Karpas-422 (cell line): ENCODE results near the gene MAP3K7. TPM values are rescaled to one million over a fixed set of nuclear protein-coding genes. Genes with fewer than 3 reads are reported as not detected.

Source experiments
- DNase-seq: peaks from one replicate; pipeline ENCODE4 v3.0.0-alpha.2; 2015
- H2AFZ ChIP-seq: fragments of 200-600 bp; sonication (generic); 2 replicates; pipeline ENCODE4 v1.6.1; 2014; ENCODE audit warnings: antibody characterized with exemption, low read length, mixed read lengths
- H3K27ac ChIP-seq: fragments of 200-600 bp; sonication (generic); 2 replicates; pipeline ENCODE4 v1.5.1; 2014; ENCODE audit warnings: mild to moderate bottlenecking, low read length, moderate library complexity
- H3K27me3 ChIP-seq: fragments of 200-600 bp; sonication (generic); 2 replicates; pipeline ENCODE4 v1.6.1; 2014; ENCODE audit warnings: low read length, mixed read lengths
- H3K36me3 ChIP-seq: fragments of 200-600 bp; sonication (generic); 2 replicates; pipeline ENCODE4 v1.6.1; 2014; ENCODE audit warnings: low read length, mixed read lengths; ENCODE audit not compliant: insufficient read depth
- H3K4me1 ChIP-seq: fragments of 200-600 bp; sonication (generic); 2 replicates; pipeline ENCODE4 v1.6.1; 2014; ENCODE audit warnings: mild to moderate bottlenecking, low read length, mixed read lengths
- H3K4me2 ChIP-seq: fragments of 200-600 bp; sonication (generic); 2 replicates; pipeline ENCODE4 v1.6.1; 2014; ENCODE audit warnings: low read length, low read depth, mild to moderate bottlenecking; ENCODE audit not compliant: poor library complexity, severe bottlenecking
- H3K4me3 ChIP-seq: fragments of 200-600 bp; sonication (generic); 2 replicates; pipeline ENCODE4 v1.5.1; 2014; ENCODE audit warnings: mild to moderate bottlenecking, antibody characterized with exemption, low read length, mixed read lengths
- H3K79me2 ChIP-seq: fragments of 200-600 bp; sonication (generic); 2 replicates; pipeline ENCODE4 v1.6.1; 2014; ENCODE audit warnings: mild to moderate bottlenecking, low read length, mixed read lengths
- H3K9ac ChIP-seq: fragments of 200-600 bp; sonication (generic); 2 replicates; pipeline ENCODE4 v1.6.0; 2014; ENCODE audit warnings: low read length
- H3K9me2 ChIP-seq: fragments of 200-600 bp; sonication (generic), shearing (Covaris generic); replicated peaks from 2 replicates; pipeline ENCODE4 v1.6.0; 2014; ENCODE audit warnings: mild to moderate bottlenecking, low read length, moderate library complexity; ENCODE audit not compliant: insufficient read depth
- H3K9me3 ChIP-seq: fragments of 300-700, 200-600 bp; sonication (generic); 2 replicates; pipeline ENCODE4 v1.6.1; 2014; ENCODE audit warnings: low read length, mixed read lengths
- H4K20me1 ChIP-seq: fragments of 200-600 bp; sonication (generic); 2 replicates; pipeline ENCODE4 v1.6.1; 2014; ENCODE audit warnings: mild to moderate bottlenecking, antibody characterized with exemption, low read length, low read depth; ENCODE audit not compliant: insufficient read depth
- total RNA-seq: library from RNA; depleted of rRNA; stranded (reverse); fragments of >200 nt; shearing (Covaris generic); gene quantifications from 2 replicates; pipeline ENCODE4 v1.2.3, GENCODE V29; 2014; ENCODE audit warnings: low replicate concordance

Gene MAP3K7
- total RNA-seq, 1 experiment from 2014 or later, result 91.9 TPM

DNA sequence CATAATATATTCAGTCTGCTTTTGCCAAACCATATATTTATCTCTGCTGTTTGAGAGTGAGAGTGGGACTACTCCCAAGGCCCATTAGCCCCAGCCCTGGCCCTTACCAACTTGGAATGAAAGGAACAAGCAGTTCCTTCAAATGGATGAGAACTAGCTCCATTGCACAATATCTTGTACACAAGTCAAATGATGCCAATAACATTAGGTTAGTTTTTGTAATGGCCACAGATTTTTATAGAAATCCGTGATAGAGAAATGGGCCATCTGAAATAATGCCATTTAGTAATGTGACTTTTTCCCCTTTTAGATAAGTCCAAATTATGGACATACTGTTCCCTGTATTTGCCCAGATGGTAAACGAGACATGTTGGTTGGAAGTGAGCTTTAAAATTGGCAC, 117.0 kb downstream of the MAP3K7 start:
- H3K9me3 ChIP-seq, result no peaks in the 10 kb centered on the region
- H2AFZ ChIP-seq, result no peak overlapping the region
- no peaks in the 10 kb centered on the region for H3K79me2 ChIP-seq
- no peaks in the 10 kb centered on the region for H4K20me1 ChIP-seq
- no peaks in the 10 kb centered on the region for H3K4me1 ChIP-seq
- no peaks in the 10 kb centered on the region for H3K36me3 ChIP-seq
- H3K9ac ChIP-seq, result no peak overlapping the region
- no peak for DNase-seq
- H3K9me2 ChIP-seq, result no peaks in the 10 kb centered on the region
- no peak overlapping the region for H3K4me3 ChIP-seq
- H3K4me2 ChIP-seq, result no peak overlapping the region
- H3K27me3 ChIP-seq, result no peaks in the 10 kb centered on the region
- no peak overlapping the region for H3K27ac ChIP-seq

DNA sequence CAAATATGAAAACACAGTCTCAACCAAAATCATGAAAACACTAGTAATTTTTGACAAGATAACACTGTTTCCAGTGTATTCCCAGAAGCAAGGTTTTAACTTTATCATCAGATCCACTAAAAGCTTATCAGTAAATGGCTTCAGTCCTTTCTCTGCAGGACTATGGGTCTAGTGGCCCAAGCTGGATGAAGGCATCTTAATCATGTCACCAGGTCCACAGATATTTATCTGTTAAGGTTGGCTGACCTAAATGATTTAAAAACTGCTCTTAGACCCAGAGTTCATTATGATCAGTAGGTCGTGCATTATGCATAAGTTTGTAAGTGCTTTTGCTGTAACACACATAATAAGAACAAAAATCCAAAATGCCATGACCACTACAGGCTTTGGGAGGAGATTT, 118.0 kb downstream of the MAP3K7 start:
- no peak for DNase-seq
- H3K36me3 ChIP-seq, result no peaks in the 10 kb centered on the region
- H3K9me2 ChIP-seq, result no peaks in the 10 kb centered on the region
- H3K4me1 ChIP-seq, result no peaks in the 10 kb centered on the region
- H3K79me2 ChIP-seq, result no peaks in the 10 kb centered on the region
- no peaks in the 10 kb centered on the region for H3K27me3 ChIP-seq
- H3K4me2 ChIP-seq, result no peak overlapping the region
- H3K4me3 ChIP-seq, result no peak overlapping the region
- no peaks in the 10 kb centered on the region for H4K20me1 ChIP-seq
- no peaks in the 10 kb centered on the region for H3K9me3 ChIP-seq
- H2AFZ ChIP-seq, result no peak overlapping the region
- no peak overlapping the region for H3K9ac ChIP-seq
- H3K27ac ChIP-seq, result no peak overlapping the region

DNA sequence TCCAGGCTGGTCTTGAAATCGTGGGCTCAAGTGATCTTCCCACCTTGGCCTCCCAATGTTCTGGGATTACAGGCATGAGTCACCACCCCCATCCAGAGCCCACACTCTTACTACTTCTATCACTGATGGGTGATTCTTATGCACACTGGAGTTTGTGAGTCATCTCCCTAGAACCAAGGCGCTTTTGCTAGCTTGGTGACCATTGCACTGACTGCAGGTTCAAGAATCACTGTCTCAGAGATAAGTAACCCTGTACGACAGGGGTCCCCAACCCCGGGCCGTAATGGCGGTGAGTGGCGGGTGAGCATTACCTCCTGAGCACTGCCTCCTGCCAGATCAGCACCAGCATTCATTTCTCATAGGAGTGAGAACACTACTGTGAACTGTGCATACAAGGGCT, 118.8 kb downstream of the MAP3K7 start:
- Histone ChIP-seq H3K79me2 (no peaks in the 10 kb centered on the region), H3K4me3 (no peak overlapping the region), H2AFZ (no peak overlapping the region), H3K9me2 (no peaks in the 10 kb centered on the region), H3K27me3 (no peaks in the 10 kb centered on the region), H3K4me1 (no peaks in the 10 kb centered on the region), H3K27ac (no peak overlapping the region), H3K9ac (no peak overlapping the region), H3K36me3 (no peaks in the 10 kb centered on the region), H3K9me3 (no peaks in the 10 kb centered on the region), H3K4me2 (no peak overlapping the region), H4K20me1 (no peaks in the 10 kb centered on the region)
- DNase-seq, result no peak

DNA sequence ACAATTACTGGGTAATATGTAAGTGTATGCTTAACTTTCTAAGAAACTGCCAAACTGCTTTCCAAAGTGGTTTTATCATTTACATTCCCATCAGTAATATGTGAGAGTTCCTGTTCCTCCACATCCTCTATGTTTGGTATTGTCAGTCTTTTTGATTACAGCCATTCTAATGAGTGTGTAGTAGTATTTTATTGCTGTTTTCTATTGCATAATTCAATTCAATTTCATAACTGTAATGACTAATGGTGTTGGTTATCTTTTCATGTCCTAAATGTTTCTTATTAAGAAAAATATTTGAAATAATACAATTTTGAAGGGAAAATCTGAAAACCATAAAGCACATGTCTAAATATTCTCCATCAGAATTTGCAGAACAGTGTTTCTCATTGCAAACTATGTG, 119.3 kb downstream of the MAP3K7 start:
- no peaks in the 10 kb centered on the region for H3K4me1 ChIP-seq

DNA sequence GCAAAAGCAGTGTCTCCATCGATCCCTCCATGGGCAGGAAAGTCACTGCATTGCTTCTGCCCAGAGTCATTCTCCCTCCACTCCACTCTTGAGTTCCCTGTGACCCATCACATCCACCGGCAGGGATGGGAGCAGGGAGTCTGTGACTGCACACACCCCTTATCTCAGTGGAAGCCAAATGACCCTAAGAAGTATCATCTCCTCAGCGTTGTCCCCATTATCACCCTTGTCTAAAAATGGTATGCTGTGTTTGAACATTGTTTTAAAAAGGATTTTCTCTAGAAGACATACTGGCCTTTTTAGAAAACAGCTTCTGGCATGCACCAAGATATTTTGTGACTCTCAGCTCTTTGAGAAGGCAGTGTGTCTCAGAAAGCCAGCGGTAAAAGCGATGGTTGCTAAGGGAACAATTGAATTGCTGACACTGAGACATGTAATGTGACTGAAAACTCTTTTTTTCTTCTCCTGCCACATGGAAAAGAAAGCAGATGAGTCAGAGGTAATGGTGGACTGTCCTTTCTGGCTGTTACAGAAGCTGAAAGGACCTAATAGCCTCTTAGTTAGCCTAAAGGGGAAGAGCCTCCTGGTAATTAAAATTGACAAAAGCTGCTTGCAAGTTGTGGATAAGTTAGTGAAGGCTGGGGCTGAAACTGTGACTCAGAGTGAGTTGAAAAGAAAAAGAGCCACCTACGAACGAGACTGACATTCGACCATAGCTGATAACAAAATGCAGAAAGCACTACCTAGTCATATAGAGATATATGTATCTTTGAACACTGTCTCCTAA, 120.5 kb downstream of the MAP3K7 start:
- no peaks in the 10 kb centered on the region for H3K9me3 ChIP-seq
- H3K4me3 ChIP-seq, result no peak overlapping the region
- H3K79me2 ChIP-seq, result no peaks in the 10 kb centered on the region
- no peak overlapping the region for H3K27ac ChIP-seq
- H3K9ac ChIP-seq, result no peak overlapping the region
- no peaks in the 10 kb centered on the region for H3K4me1 ChIP-seq
- H3K27me3 ChIP-seq, result no peaks in the 10 kb centered on the region
- no peak for DNase-seq
- no peaks in the 10 kb centered on the region for H3K9me2 ChIP-seq
- no peaks in the 10 kb centered on the region for H4K20me1 ChIP-seq
- no peaks in the 10 kb centered on the region for H3K36me3 ChIP-seq
- no peak overlapping the region for H2AFZ ChIP-seq
- no peak overlapping the region for H3K4me2 ChIP-seq

More for the DNA sequence above, 119.3 kb downstream of the MAP3K7 start:
- no peaks in the 10 kb centered on the region for H3K79me2 ChIP-seq
- DNase-seq, result no peak
- H4K20me1 ChIP-seq, result no peaks in the 10 kb centered on the region
- H3K9ac ChIP-seq, result no peak overlapping the region
- H3K36me3 ChIP-seq, result no peaks in the 10 kb centered on the region
- no peak overlapping the region for H3K27ac ChIP-seq
- H3K27me3 ChIP-seq, result no peaks in the 10 kb centered on the region
- H3K4me3 ChIP-seq, result no peak overlapping the region
- H3K9me3 ChIP-seq, result no peaks in the 10 kb centered on the region
- no peak overlapping the region for H3K4me2 ChIP-seq
- no peak overlapping the region for H2AFZ ChIP-seq
- no peaks in the 10 kb centered on the region for H3K9me2 ChIP-seq

DNA sequence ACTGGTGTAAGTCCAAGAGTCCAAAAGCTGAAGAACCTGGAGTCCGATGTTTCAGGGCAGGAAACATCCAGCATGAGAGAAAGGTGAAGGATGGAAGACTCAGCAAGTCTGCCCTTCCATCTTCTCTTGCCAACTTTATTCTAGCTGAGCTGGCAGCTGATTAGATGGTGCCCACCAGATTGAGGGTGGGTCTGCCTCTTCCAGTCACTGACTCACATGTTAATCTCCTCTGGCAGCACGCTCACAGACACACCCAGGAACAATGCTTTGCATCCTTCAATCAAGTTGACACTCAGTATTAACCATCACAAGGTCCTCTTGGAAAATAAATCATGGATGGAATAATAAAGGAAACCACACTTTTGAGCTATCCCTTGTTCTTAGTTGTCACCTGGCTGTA, 121.2 kb downstream of the MAP3K7 start:
- Histone ChIP-seq H2AFZ (no peak overlapping the region), H3K4me3 (no peak overlapping the region), H3K79me2 (no peaks in the 10 kb centered on the region), H3K4me1 (no peaks in the 10 kb centered on the region), H4K20me1 (no peaks in the 10 kb centered on the region), H3K9me2 (no peaks in the 10 kb centered on the region), H3K27me3 (no peaks in the 10 kb centered on the region), H3K9me3 (no peaks in the 10 kb centered on the region), H3K27ac (no peak overlapping the region), H3K4me2 (no peak overlapping the region), H3K9ac (no peak overlapping the region), H3K36me3 (no peaks in the 10 kb centered on the region)
- DNase-seq, result no peak

DNA sequence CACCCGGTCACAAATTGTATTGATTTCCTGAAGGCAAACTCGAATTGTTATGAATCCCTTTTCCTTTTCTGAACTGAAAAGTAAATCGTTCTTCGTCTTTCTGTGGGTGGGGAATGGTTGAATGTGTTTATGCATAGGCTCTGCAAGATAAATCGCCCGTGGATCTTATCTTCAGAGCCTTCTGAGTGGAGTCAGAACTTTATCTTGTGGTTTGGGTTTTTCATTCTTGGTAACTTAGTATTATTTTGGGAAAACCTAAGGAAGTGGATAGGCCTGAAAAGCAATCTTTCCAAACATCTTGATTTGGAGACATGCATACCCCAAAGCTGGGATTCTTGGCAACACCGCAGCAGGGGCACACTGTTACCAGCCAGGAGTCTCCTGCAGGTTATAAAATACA, 122.4 kb downstream of the MAP3K7 start:
- no peaks in the 10 kb centered on the region for H3K9me3 ChIP-seq
- H3K9me2 ChIP-seq, result no peaks in the 10 kb centered on the region
- no peak overlapping the region for H3K27ac ChIP-seq
- no peaks in the 10 kb centered on the region for H3K36me3 ChIP-seq
- H3K79me2 ChIP-seq, result no peaks in the 10 kb centered on the region
- H3K4me1 ChIP-seq, result peaks cover under 1% of the 10 kb centered on the region
- H3K4me2 ChIP-seq, result no peak overlapping the region
- H3K4me3 ChIP-seq, result no peak overlapping the region
- no peaks in the 10 kb centered on the region for H3K27me3 ChIP-seq
- H4K20me1 ChIP-seq, result no peaks in the 10 kb centered on the region
- no peak overlapping the region for H2AFZ ChIP-seq
- DNase-seq, result no peak
- no peak overlapping the region for H3K9ac ChIP-seq

DNA sequence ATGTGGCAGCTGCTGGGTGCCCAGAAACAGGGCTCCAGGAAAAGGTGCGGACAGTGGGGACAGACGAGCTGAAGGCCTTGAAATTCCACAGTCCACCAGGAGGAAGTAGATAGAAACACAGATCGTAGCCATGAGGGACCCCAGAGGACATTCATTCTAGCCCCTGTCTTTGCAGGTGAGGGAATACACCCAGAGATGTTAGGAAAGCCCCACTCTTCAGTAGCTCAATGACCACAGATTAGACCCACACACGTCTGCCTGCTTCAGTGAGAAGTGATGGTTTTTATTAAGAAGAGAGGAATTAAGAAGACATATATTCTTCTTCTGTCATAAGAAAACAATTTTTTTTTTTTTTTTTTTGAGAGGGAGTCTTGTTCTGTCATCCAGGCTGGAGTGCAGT, 123.0 kb downstream of the MAP3K7 start:
- no peak overlapping the region for H2AFZ ChIP-seq
- no peak for DNase-seq
- H3K27ac ChIP-seq, result no peak overlapping the region
- H3K4me1 ChIP-seq, result peaks cover 7% of the 10 kb centered on the region
- H4K20me1 ChIP-seq, result no peaks in the 10 kb centered on the region
- H3K9me2 ChIP-seq, result no peaks in the 10 kb centered on the region
- H3K9me3 ChIP-seq, result no peaks in the 10 kb centered on the region
- H3K27me3 ChIP-seq, result no peaks in the 10 kb centered on the region
- H3K36me3 ChIP-seq, result no peaks in the 10 kb centered on the region
- H3K4me2 ChIP-seq, result no peak overlapping the region
- no peak overlapping the region for H3K4me3 ChIP-seq
- H3K9ac ChIP-seq, result no peak overlapping the region
- no peaks in the 10 kb centered on the region for H3K79me2 ChIP-seq
